AG09309 (cell line): ENCODE data around the gene NTSR1.

Experiments used
- DNase-seq: peaks from one replicate; pipeline ENCODE4 v3.0.0-alpha.2; 2010; ENCODE audit warnings: low read depth
- H3K4me3 ChIP-seq: 2 replicates; pipeline ENCODE4 v1.5.1; 2011; ENCODE audit warnings: mild to moderate bottlenecking, low read depth, low read length, moderate library complexity; ENCODE audit not compliant: control insufficient read depth
- CTCF ChIP-seq: IDR thresholded peaks from 2 replicates; pipeline ENCODE4 v1.5.1; 2011; ENCODE audit warnings: mild to moderate bottlenecking, low read depth, low read length, inconsistent platforms; ENCODE audit not compliant: insufficient read depth, control insufficient read depth; ENCODE audit errors: missing control alignments

NTSR1 gene

GRCh38 chr20:62688855-62689460 is 19.7 kb upstream of the NTSR1 start:
- no peak overlapping the region for H3K4me3 ChIP-seq
- TF ChIP-seq CTCF: peak; percentile 45
- DNase-seq: no peak

GRCh38 chr20:62689861-62690260 is 18.8 kb upstream of the NTSR1 start:
- TF ChIP-seq CTCF: no peak
- no peak overlapping the region for H3K4me3 ChIP-seq
- no peak for DNase-seq

GRCh38 chr20:62690261-62690820 is 18.3 kb upstream of the NTSR1 start:
- TF ChIP-seq CTCF: no peak
- no peak overlapping the region for H3K4me3 ChIP-seq
- DNase-seq: no peak

GRCh38 chr20:62691487-62691886 is 17.1 kb upstream of the NTSR1 start:
- no peak overlapping the region for H3K4me3 ChIP-seq
- TF ChIP-seq CTCF: no peak

GRCh38 chr20:62692176-62692575 is 16.5 kb upstream of the NTSR1 start:
- no peak for TF ChIP-seq CTCF
- H3K4me3 ChIP-seq: no peak overlapping the region
- DNase-seq: no peak

More at GRCh38 chr20:62691487-62691886, 17.1 kb upstream of the NTSR1 start:
- no peak for DNase-seq

- no peak for DNase-seq
Measured at GRCh38 chr20:62692801-62693523, 15.7 kb upstream of the NTSR1 start.

More at GRCh38 chr20:62692801-62693523, 15.7 kb upstream of the NTSR1 start:
- no peak for TF ChIP-seq CTCF
- H3K4me3 ChIP-seq: no peak overlapping the region
